Lower lobe of right lung (tissue), 2 donors: ENCODE data around the gene GNAQ. TPM values are rescaled to one million over a fixed set of nuclear protein-coding genes. Genes with fewer than 3 reads are reported as not detected.

ENCODE experiments used
- ATAC-seq, 2 donors: fragments of 200-7000 bp; cut with Tn5 transposase; one replicate each; pipeline ENCODE4 v1.9.1; 2020 to 2022; ENCODE audit warnings: mild to moderate bottlenecking in 2 of 2, moderate library complexity in 2 of 2
- DNase-seq: peaks from one replicate; pipeline ENCODE4 v3.0.0-alpha.2; 2020
- H3K27ac ChIP-seq: fragments of 200-600 bp; one replicate; pipeline ENCODE4 v1.8.0; 2022
- H3K27me3 ChIP-seq: fragments of 200-600 bp; one replicate; pipeline ENCODE4 v1.8.0; 2022; ENCODE audit warnings: low read depth
- H3K36me3 ChIP-seq: fragments of 200-600 bp; one replicate; pipeline ENCODE4 v1.8.0; 2022; ENCODE audit warnings: mild to moderate bottlenecking
- H3K4me1 ChIP-seq: fragments of 200-600 bp; one replicate; pipeline ENCODE4 v1.8.0; 2022
- H3K4me3 ChIP-seq: fragments of 200-600 bp; one replicate; pipeline ENCODE4 v1.8.0; 2022; ENCODE audit warnings: mild to moderate bottlenecking
- H3K9me3 ChIP-seq: fragments of 200-600 bp; one replicate; pipeline ENCODE4 v1.8.0; 2022
- CTCF ChIP-seq: fragments of 200-600 bp; IDR thresholded peaks from one replicate; pipeline ENCODE4 v1.8.0; 2022; ENCODE audit warnings: antibody characterized with exemption, mild to moderate bottlenecking
- intact Hi-C: fragments of 100-400 bp; cut with DNase I; formaldehyde crosslinking; loops from one replicate; pipeline ENCODE4 v1.11.0; 2022
- total RNA-seq: library from RNA; stranded (reverse); fragmentation: NEBNext Ultra II Directional; extraction: Animal tissue kit (Norgen Biotek cat#: 25700); gene quantifications from one replicate; pipeline ENCODE4 v1.2.1, GENCODE V29; 2021
- donor health status: DM: no; HTN: yes; CAD: no; lungs with severe emphysema.

The GNAQ gene
- total RNA-seq, 1 donor from 2014 or later: 130 TPM

- ATAC-seq (no peak), DNase-seq (no peak)
- H3K36me3 ChIP-seq: no peaks in the 10 kb centered on the region
- no peak for TF ChIP-seq CTCF
- intact Hi-C loops: no loop called here
- H3K4me3 ChIP-seq: no peak overlapping the region
- no peak overlapping the region for H3K27ac ChIP-seq
- no peaks in the 10 kb centered on the region for H3K9me3 ChIP-seq
- H3K4me1 ChIP-seq: peaks cover 34% of the 10 kb centered on the region
- H3K27me3 ChIP-seq: no peaks in the 10 kb centered on the region
These were observed 16.4 kb downstream of the GNAQ start for GRCh38 chr9:78015241-78015640.

- H3K4me1 ChIP-seq: peaks cover 34% of the 10 kb centered on the region
- intact Hi-C loops: no loop called here
- H3K4me3 ChIP-seq: no peak overlapping the region
- no peak overlapping the region for H3K27ac ChIP-seq
- H3K27me3 ChIP-seq: no peaks in the 10 kb centered on the region
- no peaks in the 10 kb centered on the region for H3K36me3 ChIP-seq
- DNase-seq (no peak), ATAC-seq (no peak)
- H3K9me3 ChIP-seq: no peaks in the 10 kb centered on the region
- TF ChIP-seq CTCF: no peak
These were observed 16.8 kb downstream of the GNAQ start for GRCh38 chr9:78014776-78015175.

- H3K4me3 ChIP-seq: no peak overlapping the region
- peaks cover 38% of the 10 kb centered on the region for H3K4me1 ChIP-seq
- H3K27me3 ChIP-seq: no peaks in the 10 kb centered on the region
- no peak for DNase-seq
- no peak for ATAC-seq
- H3K36me3 ChIP-seq: no peaks in the 10 kb centered on the region
- TF ChIP-seq CTCF: no peak
- no peak overlapping the region for H3K27ac ChIP-seq
- intact Hi-C loops: no loop called here
- H3K9me3 ChIP-seq: no peaks in the 10 kb centered on the region
These were observed 17.7 kb downstream of the GNAQ start for GRCh38 chr9:78013934-78014333.

DNA sequence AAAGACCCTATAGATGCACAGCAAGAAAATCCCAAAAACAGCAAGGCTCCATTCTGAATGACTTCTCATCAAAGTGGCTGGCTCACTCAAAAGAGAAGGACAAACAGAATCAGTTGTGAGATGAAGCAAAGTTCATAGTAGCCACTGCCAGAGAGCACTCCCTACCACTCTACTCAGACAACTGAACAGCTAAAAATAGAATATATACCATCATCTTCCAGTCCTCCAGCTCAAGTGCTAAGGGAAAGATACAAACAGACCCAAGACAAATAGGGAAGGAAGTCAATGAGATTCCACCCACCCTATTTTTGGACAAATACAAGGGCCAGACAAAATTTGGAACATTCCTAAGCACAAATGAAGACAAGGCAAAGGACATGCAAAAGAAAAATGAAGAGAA, 20.6 kb downstream of the GNAQ start:
- H3K36me3 ChIP-seq: no peaks in the 10 kb centered on the region
- H3K27me3 ChIP-seq: no peaks in the 10 kb centered on the region
- no peaks in the 10 kb centered on the region for H3K9me3 ChIP-seq
- peak overlapping the region; percentile 27 for H3K27ac ChIP-seq
- H3K4me3 ChIP-seq: no peak overlapping the region
- TF ChIP-seq CTCF: no peak
- peaks cover 51% of the 10 kb centered on the region for H3K4me1 ChIP-seq
- intact Hi-C loops: no loop called here
- DNase-seq (no peak), ATAC-seq (peak; percentile 40 to 52)

- H3K27ac ChIP-seq: peak overlapping the region; percentile 27
- DNase-seq: no peak
- H3K4me3 ChIP-seq: no peak overlapping the region
- H3K36me3 ChIP-seq: no peaks in the 10 kb centered on the region
- no peaks in the 10 kb centered on the region for H3K9me3 ChIP-seq
- intact Hi-C loops: no loop called here
- TF ChIP-seq CTCF: no peak
- no peaks in the 10 kb centered on the region for H3K27me3 ChIP-seq
- H3K4me1 ChIP-seq: peaks cover 57% of the 10 kb centered on the region
- ATAC-seq: no peak
These were observed 21.2 kb downstream of the GNAQ start for GRCh38 chr9:78010445-78010844.

DNA sequence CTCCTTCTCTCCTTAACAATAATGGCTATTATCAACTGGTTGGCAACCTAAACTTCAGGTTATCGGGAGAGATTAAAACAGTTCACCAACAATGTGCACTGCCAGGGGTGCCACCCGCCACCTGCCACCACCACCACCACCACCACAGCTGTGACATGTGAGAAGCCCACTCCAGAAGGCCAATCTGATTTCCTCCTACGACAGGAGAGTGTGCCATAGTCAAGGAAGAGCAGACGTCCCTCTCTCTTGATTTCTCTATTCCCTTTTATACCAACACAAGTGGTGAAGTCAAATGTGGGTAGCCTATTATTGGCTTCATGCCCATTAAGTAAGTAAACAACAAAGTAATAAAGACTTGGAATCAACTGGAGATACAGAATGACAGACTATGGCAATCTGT, 22.4 kb downstream of the GNAQ start:
- Histone ChIP-seq H3K4me1 (peaks cover 67% of the 10 kb centered on the region), H3K9me3 (no peaks in the 10 kb centered on the region), H3K27ac (no peak overlapping the region), H3K36me3 (no peaks in the 10 kb centered on the region), H3K27me3 (no peaks in the 10 kb centered on the region), H3K4me3 (no peak overlapping the region)
- intact Hi-C loops: no loop called here
- no peak for TF ChIP-seq CTCF
- ATAC-seq: no peak
- no peak for DNase-seq
